CD4-positive, alpha-beta T cell (primary cell): ENCODE measurements around the gene WDR64. TPM values are rescaled to one million over a fixed set of nuclear protein-coding genes. Genes with fewer than 3 reads are reported as not detected.

Source experiments
- ATAC-seq: fragments of 200-7000 bp; cut with Tn5 transposase; one replicate; pipeline ENCODE4 v1.10.0; 2022; ENCODE audit warnings: mild to moderate bottlenecking; ENCODE audit not compliant: poor library complexity
- CTCF ChIA-PET: fragments of 350-600 bp; sonication (Branson Sonifier 250); formaldehyde crosslinking; loops from one replicate; lab custom pipeline; 2021; ENCODE audit warnings: antibody characterized with exemption, inconsistent platforms; lab: Charles Lee
- POLR2A ChIA-PET: fragments of 350-600 bp; sonication (Branson Sonifier 250); formaldehyde crosslinking; loops from one replicate; lab custom pipeline; 2021; ENCODE audit warnings: antibody characterized with exemption, inconsistent platforms; lab: Charles Lee
- DNase-seq, 14 experiments: peaks; one replicate each; pipeline ENCODE4 v3.0.0-alpha.2; 2013 to 2020; ENCODE audit warnings: mixed read lengths in 2 of 14
- H3K27ac ChIP-seq, 2 donors: one replicate each; pipeline versions ENCODE4 v1.5.1 to v1.7.0; 2013; ENCODE audit warnings: low read length in 2 of 2, low read depth in 1 of 2, mild to moderate bottlenecking in 1 of 2
- H3K27me3 ChIP-seq, 2 experiments: 1 replicate in 1 of 2; 2 replicates in 1 of 2; pipeline versions ENCODE4 v1.6.1 to v1.7.0; 2013; ENCODE audit warnings: low read length in 2 of 2, control low read depth in 1 of 2, mild to moderate bottlenecking in 1 of 2, moderate library complexity in 1 of 2; ENCODE audit not compliant: insufficient read depth in 2 of 2, control insufficient read depth in 1 of 2
- H3K36me3 ChIP-seq: one replicate; pipeline ENCODE4 v1.6.1; 2013; ENCODE audit warnings: low read length, control low read depth; ENCODE audit not compliant: insufficient read depth
- H3K4me1 ChIP-seq: one replicate; pipeline ENCODE4 v1.6.1; 2013; ENCODE audit warnings: low read length, control low read depth; ENCODE audit not compliant: insufficient read depth
- H3K4me3 ChIP-seq: one replicate; pipeline ENCODE4 v1.5.1; 2013; ENCODE audit warnings: mild to moderate bottlenecking, low read length, moderate library complexity
- H3K9me3 ChIP-seq, 2 experiments: 1 replicate in 1 of 2; 2 replicates in 1 of 2; pipeline versions ENCODE4 v1.6.1 to v1.7.0; 2013; ENCODE audit warnings: low read length in 2 of 2, mild to moderate bottlenecking in 2 of 2, control low read depth in 1 of 2, moderate library complexity in 1 of 2; ENCODE audit not compliant: control insufficient read depth in 1 of 2, insufficient read depth in 1 of 2
- H3K27ac Mint-ChIP-seq: one replicate; pipeline ENCODE4 v1.8.0; 2020; ENCODE audit warnings: mixed read lengths
- H3K27me3 Mint-ChIP-seq: one replicate; pipeline ENCODE4 v1.8.0; 2021; ENCODE audit warnings: mixed read lengths
- H3K36me3 Mint-ChIP-seq: one replicate; pipeline ENCODE4 v1.8.0; 2021; ENCODE audit warnings: low read depth, mixed read lengths
- H3K4me1 Mint-ChIP-seq: one replicate; pipeline ENCODE4 v1.8.0; 2021; ENCODE audit warnings: low read depth, mixed read lengths
- H3K4me3 Mint-ChIP-seq: one replicate; pipeline ENCODE4 v1.8.0; 2020; ENCODE audit warnings: mild to moderate bottlenecking, mixed read lengths
- H3K9me3 Mint-ChIP-seq: one replicate; pipeline ENCODE4 v1.8.0; 2020; ENCODE audit warnings: mixed read lengths
- CTCF ChIP-seq: fragments of 200-600 bp; IDR thresholded peaks from one replicate; pipeline ENCODE4 v1.8.0; 2022; ENCODE audit warnings: antibody characterized with exemption, mild to moderate bottlenecking
- intact Hi-C, 2 experiments: fragments of 100-400 bp; cut with DNase I in 1 of 2; cut with micrococcal nuclease in 1 of 2; formaldehyde crosslinking; loops; one replicate each; pipeline versions ENCODE4 v1.15.1 to v1.9.0; 2023 to 2025; cut with DNase I, micrococcal nuclease
- total RNA-seq, 174 experiments: library from RNA in 2 of 174; stranded (reverse) in 2 of 174; gene quantifications; one replicate each; pipeline ENCODE4 v1.2.3 and lab custom pipeline; 2021 to 2026

Gene WDR64
- total RNA-seq, 2 experiments from 2014 or later: 0.67 TPM; not detected in 1

GRCh38 chr1:241715956-241716355 lies 63.9 kb downstream of the WDR64 start:
- DNase-seq (no peak), ATAC-seq (no peak)
- no peak overlapping the region for H3K4me3 Mint-ChIP-seq
- Histone ChIP-seq H3K27ac (no peak overlapping the region), H3K4me1 (no peaks in the 10 kb centered on the region), H3K4me3 (no peak overlapping the region), H3K27me3 (no peaks in the 10 kb centered on the region), H3K9me3 (no peaks in the 10 kb centered on the region), H3K36me3 (no peaks in the 10 kb centered on the region)
- H3K27ac Mint-ChIP-seq: no peak overlapping the region
- ChIA-PET POLR2A (no interaction called here), CTCF (interaction anchor here (0.6 kb wide), 2 partner anchors 40 to 271 kb away, joined by 3 read pairs; no protein-coding TSS in a partner anchor)
- no peaks in the 10 kb centered on the region for H3K36me3 Mint-ChIP-seq
- intact Hi-C loops: no loop called here
- no peaks in the 10 kb centered on the region for H3K9me3 Mint-ChIP-seq
- no peaks in the 10 kb centered on the region for H3K27me3 Mint-ChIP-seq
- no peak for TF ChIP-seq CTCF
- peaks cover 17% of the 10 kb centered on the region for H3K4me1 Mint-ChIP-seq

GRCh38 chr1:241716915-241717656 lies 65.0 kb downstream of the WDR64 start:
- ATAC-seq (peak; percentile 66), DNase-seq (peak in 4 of 14 experiments; percentile 2 to 17 (median 10))
- CTCF ChIA-PET: no interaction called here
- Histone ChIP-seq H3K4me3 (no peak overlapping the region), H3K27ac (no peak overlapping the region), H3K36me3 (no peaks in the 10 kb centered on the region), H3K4me1 (no peaks in the 10 kb centered on the region), H3K27me3 (no peaks in the 10 kb centered on the region), H3K9me3 (no peaks in the 10 kb centered on the region)
- no peak overlapping the region for H3K4me3 Mint-ChIP-seq
- no peaks in the 10 kb centered on the region for H3K9me3 Mint-ChIP-seq
- H3K27me3 Mint-ChIP-seq: no peaks in the 10 kb centered on the region
- H3K4me1 Mint-ChIP-seq: peaks cover 17% of the 10 kb centered on the region
- H3K36me3 Mint-ChIP-seq: no peaks in the 10 kb centered on the region
- no peak overlapping the region for H3K27ac Mint-ChIP-seq
- intact Hi-C loops: no loop called here
- POLR2A ChIA-PET: no interaction called here
- TF ChIP-seq CTCF: no peak

- no peaks in the 10 kb centered on the region for H3K36me3 ChIP-seq
- ATAC-seq (no peak), DNase-seq (no peak)
- intact Hi-C loops: no loop called here
- H3K4me1 Mint-ChIP-seq: peaks cover 17% of the 10 kb centered on the region
- no peaks in the 10 kb centered on the region for H3K9me3 ChIP-seq
- no peak overlapping the region for H3K4me3 Mint-ChIP-seq
- CTCF ChIA-PET: no interaction called here
- H3K4me1 ChIP-seq: no peaks in the 10 kb centered on the region
- no peak for TF ChIP-seq CTCF
- no peaks in the 10 kb centered on the region for H3K27me3 ChIP-seq
- peaks cover under 1% of the 10 kb centered on the region for H3K27me3 Mint-ChIP-seq
- H3K36me3 Mint-ChIP-seq: no peaks in the 10 kb centered on the region
- no peak overlapping the region for H3K27ac Mint-ChIP-seq
- no peak overlapping the region for H3K27ac ChIP-seq
- H3K9me3 Mint-ChIP-seq: no peaks in the 10 kb centered on the region
- H3K4me3 ChIP-seq: no peak overlapping the region
- POLR2A ChIA-PET: no interaction called here
Measured at GRCh38 chr1:241717975-241718374, 65.9 kb downstream of the WDR64 start.
